ENCODE data around the gene CTDSPL.

CTDSPL gene

DNA sequence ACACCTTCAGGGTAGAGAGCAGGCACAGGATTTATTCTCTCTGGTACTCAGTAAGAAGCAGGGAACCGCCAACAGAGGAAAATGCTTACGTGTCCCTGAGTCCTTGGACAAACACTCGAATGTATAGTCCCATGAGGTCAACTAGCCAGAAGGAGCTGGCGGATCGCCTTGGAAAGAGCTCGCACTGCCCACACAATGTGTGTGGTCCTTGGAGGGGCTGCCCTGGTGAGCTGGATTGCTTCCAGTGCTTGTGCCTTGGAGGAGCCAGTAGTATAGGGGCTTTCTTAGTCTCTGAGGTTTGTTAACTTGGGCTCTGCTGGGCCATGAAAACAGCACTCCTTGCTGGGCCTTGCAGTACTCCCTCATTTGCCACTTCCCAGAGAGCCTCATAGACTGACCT lies 88.2 kb downstream of the CTDSPL start:
- no peaks in the 10 kb centered on the region for H3K36me3 ChIP-seq (replicated peaks; ENCODE audit: insufficient read depth, low read length)
- no peaks in the 10 kb centered on the region for H3K4me1 ChIP-seq (ENCODE audit: low read length)
- H2AFZ ChIP-seq (ENCODE audit: low read length), result no peak overlapping the region
- no peak overlapping the region for H3K27ac ChIP-seq (ENCODE audit: low read length)
- H3K9ac ChIP-seq (ENCODE audit: low read length), result no peak overlapping the region
- DNase-seq, result no peak
- H3K9me3 ChIP-seq (replicated peaks; ENCODE audit: insufficient read depth, low read length), result no peaks in the 10 kb centered on the region
- no peaks in the 10 kb centered on the region for H3K9me2 ChIP-seq (replicated peaks; ENCODE audit: insufficient read depth, low read length)
- no peaks in the 10 kb centered on the region for H3F3A ChIP-seq (ENCODE audit: insufficient read depth, low read length)
- H3K27me3 ChIP-seq (replicated peaks; ENCODE audit: insufficient read depth, low read length), result no peaks in the 10 kb centered on the region
- H3K79me2 ChIP-seq (ENCODE audit: low read length), result no peaks in the 10 kb centered on the region
- H3K4me3 ChIP-seq (ENCODE audit: low read length), result no peak overlapping the region
- no peaks in the 10 kb centered on the region for H4K20me1 ChIP-seq (ENCODE audit: insufficient read depth, low read length)
- no peak overlapping the region for H3K4me2 ChIP-seq (ENCODE audit: low read depth, low read length)
- TF ChIP-seq, protein P1, sequence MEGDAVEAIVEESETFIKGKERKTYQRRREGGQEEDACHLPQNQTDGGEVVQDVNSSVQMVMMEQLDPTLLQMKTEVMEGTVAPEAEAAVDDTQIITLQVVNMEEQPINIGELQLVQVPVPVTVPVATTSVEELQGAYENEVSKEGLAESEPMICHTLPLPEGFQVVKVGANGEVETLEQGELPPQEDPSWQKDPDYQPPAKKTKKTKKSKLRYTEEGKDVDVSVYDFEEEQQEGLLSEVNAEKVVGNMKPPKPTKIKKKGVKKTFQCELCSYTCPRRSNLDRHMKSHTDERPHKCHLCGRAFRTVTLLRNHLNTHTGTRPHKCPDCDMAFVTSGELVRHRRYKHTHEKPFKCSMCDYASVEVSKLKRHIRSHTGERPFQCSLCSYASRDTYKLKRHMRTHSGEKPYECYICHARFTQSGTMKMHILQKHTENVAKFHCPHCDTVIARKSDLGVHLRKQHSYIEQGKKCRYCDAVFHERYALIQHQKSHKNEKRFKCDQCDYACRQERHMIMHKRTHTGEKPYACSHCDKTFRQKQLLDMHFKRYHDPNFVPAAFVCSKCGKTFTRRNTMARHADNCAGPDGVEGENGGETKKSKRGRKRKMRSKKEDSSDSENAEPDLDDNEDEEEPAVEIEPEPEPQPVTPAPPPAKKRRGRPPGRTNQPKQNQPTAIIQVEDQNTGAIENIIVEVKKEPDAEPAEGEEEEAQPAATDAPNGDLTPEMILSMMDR (IDR thresholded peaks at IDR 0.05; ENCODE audit: low read length), result no peak
- TF ChIP-seq EZH2 (optimal IDR thresholded peaks at IDR 0.05; ENCODE audit: low read depth, low read length) (no peak), EZH2phosphoT487 (IDR thresholded peaks at IDR 0.05; ENCODE audit: low read length) (no peak)

DNA sequence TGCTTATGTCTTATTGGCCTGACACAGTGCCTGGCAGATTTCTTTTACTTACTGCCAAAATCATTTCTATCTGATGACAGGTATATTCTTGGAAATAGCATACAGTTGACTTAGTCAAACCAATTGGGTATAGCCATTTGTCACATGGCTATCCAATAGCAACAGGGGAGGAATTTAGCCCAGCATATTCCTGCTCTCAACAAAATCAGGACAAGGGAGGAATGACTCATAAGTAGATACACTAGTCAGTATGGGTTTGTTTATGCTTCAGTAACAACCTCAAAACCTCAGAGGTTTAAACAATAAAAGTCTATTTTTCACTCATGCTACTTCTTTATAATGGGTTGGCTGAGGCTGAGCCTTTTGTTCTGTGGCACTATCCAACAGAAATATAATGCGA lies 90.9 kb downstream of the CTDSPL start:
- no peaks in the 10 kb centered on the region for H3K9me3 ChIP-seq (replicated peaks; ENCODE audit: insufficient read depth, low read length)
- 0 out of 2 replicates have a peak, but pooled peaks cover 4% of the 10 kb centered on the region for H3F3A ChIP-seq (ENCODE audit: insufficient read depth, low read length)
- TF ChIP-seq, protein P1 (IDR thresholded peaks at IDR 0.05; ENCODE audit: low read length), result no peak
- TF ChIP-seq EZH2 (optimal IDR thresholded peaks at IDR 0.05; ENCODE audit: low read depth, low read length) (no peak), EZH2phosphoT487 (IDR thresholded peaks at IDR 0.05; ENCODE audit: low read length) (no peak)
- no peak overlapping the region for H3K27ac ChIP-seq (ENCODE audit: low read length)
- H4K20me1 ChIP-seq (ENCODE audit: insufficient read depth, low read length), result no peaks in the 10 kb centered on the region
- H3K27me3 ChIP-seq (replicated peaks; ENCODE audit: insufficient read depth, low read length), result no peaks in the 10 kb centered on the region
- no peak overlapping the region for H3K4me3 ChIP-seq (ENCODE audit: low read length)
- H2AFZ ChIP-seq (ENCODE audit: low read length), result no peak overlapping the region
- peaks cover 16% of the 10 kb centered on the region for H3K4me1 ChIP-seq (ENCODE audit: low read length)
- no peak for DNase-seq
- H3K4me2 ChIP-seq (ENCODE audit: low read depth, low read length), result no peak overlapping the region
- no peaks in the 10 kb centered on the region for H3K9me2 ChIP-seq (replicated peaks; ENCODE audit: insufficient read depth, low read length)
- H3K9ac ChIP-seq (ENCODE audit: low read length), result no peak overlapping the region
- H3K36me3 ChIP-seq (replicated peaks; ENCODE audit: insufficient read depth, low read length), result no peaks in the 10 kb centered on the region
- no peaks in the 10 kb centered on the region for H3K79me2 ChIP-seq (ENCODE audit: low read length)

DNA sequence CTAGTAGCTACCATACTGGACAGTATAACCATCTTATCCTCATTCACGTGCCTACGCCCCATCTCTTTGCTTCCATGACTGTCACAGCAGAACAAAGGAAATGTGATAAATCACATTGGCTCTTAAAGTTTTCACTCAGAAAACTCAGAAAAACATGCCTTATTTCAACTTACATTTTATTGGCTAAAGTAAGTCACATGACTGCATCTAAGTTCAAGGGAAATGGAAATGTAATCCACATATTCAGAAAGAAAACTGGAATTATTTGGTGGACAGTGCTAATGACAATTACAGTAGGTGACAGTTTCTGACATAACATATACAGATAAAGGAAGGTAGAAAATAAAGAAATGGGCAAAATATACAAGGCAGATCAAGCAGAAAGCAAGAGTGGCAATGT lies 91.5 kb downstream of the CTDSPL start:
- Histone ChIP-seq H3K4me3 (ENCODE audit: low read length) (no peak overlapping the region), H3K9me2 (replicated peaks; ENCODE audit: insufficient read depth, low read length) (no peaks in the 10 kb centered on the region), H4K20me1 (ENCODE audit: insufficient read depth, low read length) (no peaks in the 10 kb centered on the region), H3K9ac (ENCODE audit: low read length) (no peak overlapping the region), H3K79me2 (ENCODE audit: low read length) (no peaks in the 10 kb centered on the region), H3K36me3 (replicated peaks; ENCODE audit: insufficient read depth, low read length) (no peaks in the 10 kb centered on the region), H3K27ac (ENCODE audit: low read length) (no peak overlapping the region), H3K9me3 (replicated peaks; ENCODE audit: insufficient read depth, low read length) (no peaks in the 10 kb centered on the region), H3K4me1 (ENCODE audit: low read length) (peaks cover 18% of the 10 kb centered on the region), H2AFZ (ENCODE audit: low read length) (no peak overlapping the region), H3K4me2 (ENCODE audit: low read depth, low read length) (no peak overlapping the region), H3F3A (ENCODE audit: insufficient read depth, low read length) (0 out of 2 replicates have a peak, but pooled peaks cover 4% of the 10 kb centered on the region), H3K27me3 (replicated peaks; ENCODE audit: insufficient read depth, low read length) (no peaks in the 10 kb centered on the region)
- TF ChIP-seq, protein P1 (IDR thresholded peaks at IDR 0.05; ENCODE audit: low read length), result no peak
- TF ChIP-seq EZH2phosphoT487 (IDR thresholded peaks at IDR 0.05; ENCODE audit: low read length) (no peak), EZH2 (optimal IDR thresholded peaks at IDR 0.05; ENCODE audit: low read depth, low read length) (no peak)
- DNase-seq, result no peak
